Measurements from ENCODE around the gene PCDHAC1.

The PCDHAC1 gene

DNA sequence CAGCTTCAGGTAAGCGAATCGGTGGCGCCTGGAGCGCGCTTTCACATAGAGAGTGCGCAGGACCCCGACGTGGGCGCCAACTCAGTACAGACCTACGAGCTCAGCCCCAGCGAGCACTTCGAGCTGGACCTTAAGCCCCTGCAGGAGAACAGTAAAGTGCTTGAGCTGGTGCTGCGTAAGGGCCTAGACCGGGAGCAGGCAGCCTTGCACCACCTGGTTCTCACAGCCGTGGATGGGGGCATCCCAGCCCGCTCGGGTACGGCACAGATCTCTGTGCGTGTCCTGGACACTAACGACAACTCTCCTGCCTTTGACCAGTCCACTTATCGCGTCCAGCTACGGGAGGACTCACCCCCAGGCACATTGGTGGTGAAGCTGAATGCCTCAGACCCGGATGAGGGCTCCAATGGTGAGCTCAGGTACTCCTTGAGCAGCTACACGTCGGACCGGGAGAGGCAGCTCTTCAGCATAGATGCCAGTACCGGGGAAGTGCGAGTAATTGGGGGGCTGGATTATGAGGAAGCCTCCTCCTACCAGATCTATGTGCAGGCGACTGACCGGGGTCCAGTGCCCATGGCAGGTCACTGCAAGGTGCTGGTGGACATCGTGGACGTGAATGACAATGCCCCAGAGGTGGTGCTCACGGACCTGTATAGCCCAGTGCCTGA lies 41.3 kb downstream of the PCDHAC1 start:
- TF ChIP-seq, protein P1, sequence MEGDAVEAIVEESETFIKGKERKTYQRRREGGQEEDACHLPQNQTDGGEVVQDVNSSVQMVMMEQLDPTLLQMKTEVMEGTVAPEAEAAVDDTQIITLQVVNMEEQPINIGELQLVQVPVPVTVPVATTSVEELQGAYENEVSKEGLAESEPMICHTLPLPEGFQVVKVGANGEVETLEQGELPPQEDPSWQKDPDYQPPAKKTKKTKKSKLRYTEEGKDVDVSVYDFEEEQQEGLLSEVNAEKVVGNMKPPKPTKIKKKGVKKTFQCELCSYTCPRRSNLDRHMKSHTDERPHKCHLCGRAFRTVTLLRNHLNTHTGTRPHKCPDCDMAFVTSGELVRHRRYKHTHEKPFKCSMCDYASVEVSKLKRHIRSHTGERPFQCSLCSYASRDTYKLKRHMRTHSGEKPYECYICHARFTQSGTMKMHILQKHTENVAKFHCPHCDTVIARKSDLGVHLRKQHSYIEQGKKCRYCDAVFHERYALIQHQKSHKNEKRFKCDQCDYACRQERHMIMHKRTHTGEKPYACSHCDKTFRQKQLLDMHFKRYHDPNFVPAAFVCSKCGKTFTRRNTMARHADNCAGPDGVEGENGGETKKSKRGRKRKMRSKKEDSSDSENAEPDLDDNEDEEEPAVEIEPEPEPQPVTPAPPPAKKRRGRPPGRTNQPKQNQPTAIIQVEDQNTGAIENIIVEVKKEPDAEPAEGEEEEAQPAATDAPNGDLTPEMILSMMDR (IDR thresholded peaks at IDR 0.05; ENCODE audit: borderline replicate concordance, insufficient read depth, low read depth, low read length): no peak
- H3K4me3 ChIP-seq (ENCODE audit: low read depth, low read length): no peak overlapping the region

DNA sequence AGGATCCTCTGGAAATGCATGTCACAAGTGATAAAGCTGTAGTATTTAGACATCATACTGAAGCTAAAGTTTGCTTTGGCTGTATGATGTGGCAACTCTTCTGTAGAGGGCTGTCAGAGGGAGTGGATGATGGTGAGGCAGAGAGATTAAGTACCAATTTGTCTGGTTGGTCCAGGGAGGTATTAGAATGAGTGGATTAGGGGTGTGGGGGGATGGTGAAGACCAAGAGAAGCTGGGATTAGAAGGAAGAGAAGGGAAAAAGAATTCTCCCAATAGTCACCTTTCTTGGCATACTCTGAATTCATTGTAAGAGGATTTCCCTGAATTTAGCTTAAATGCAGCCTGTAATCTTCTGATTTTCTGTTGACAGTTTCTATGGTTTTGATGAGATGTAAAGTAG lies 43.8 kb downstream of the PCDHAC1 start:
- H3K4me3 ChIP-seq (ENCODE audit: low read depth, low read length): no peak overlapping the region
- TF ChIP-seq, protein P1 (IDR thresholded peaks at IDR 0.05; ENCODE audit: borderline replicate concordance, insufficient read depth, low read depth, low read length): no peak

DNA sequence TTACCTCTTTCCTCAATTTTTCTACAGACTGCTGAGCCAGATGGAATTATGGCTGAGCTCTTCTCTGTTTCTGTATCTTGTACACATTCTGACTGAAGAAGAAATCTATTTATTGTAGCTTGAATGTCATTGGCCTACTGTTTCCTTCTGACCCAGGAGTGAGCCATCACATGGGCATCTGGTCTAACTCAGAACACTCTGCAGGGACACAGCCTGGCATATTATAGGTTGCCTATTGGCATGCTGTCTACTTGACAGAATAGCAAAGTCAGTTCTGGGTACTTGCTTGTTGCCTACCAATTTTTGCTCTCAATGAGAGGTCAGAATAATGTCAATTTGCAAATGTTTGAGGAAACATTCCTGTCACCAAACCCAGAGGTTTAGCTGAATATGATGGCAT lies 47.5 kb downstream of the PCDHAC1 start:
- TF ChIP-seq, protein P1 (IDR thresholded peaks at IDR 0.05; ENCODE audit: borderline replicate concordance, insufficient read depth, low read depth, low read length): no peak
- no peak overlapping the region for H3K4me3 ChIP-seq (ENCODE audit: low read depth, low read length)

DNA sequence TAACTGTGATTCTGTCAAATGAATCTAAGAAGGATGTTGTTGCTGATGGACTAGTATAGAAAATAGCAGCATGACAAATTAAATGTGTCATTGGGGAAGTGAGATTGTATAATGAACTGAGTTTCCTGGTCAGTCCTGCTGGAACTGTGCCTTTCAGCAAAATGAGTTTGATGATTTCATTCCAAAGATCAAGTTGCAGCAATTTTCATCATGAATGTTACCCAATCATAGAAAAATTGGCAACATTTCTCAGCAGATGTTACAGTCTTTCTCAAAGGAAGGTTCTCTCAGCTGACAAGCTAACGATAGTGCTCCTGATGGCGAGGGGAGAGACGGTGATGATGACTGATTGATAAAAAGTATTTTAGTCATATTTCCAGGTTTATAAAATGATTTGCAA lies 50.9 kb downstream of the PCDHAC1 start:
- no peak overlapping the region for H3K4me3 ChIP-seq (ENCODE audit: low read depth, low read length)
- TF ChIP-seq, protein P1 (IDR thresholded peaks at IDR 0.05; ENCODE audit: borderline replicate concordance, insufficient read depth, low read depth, low read length): no peak

DNA sequence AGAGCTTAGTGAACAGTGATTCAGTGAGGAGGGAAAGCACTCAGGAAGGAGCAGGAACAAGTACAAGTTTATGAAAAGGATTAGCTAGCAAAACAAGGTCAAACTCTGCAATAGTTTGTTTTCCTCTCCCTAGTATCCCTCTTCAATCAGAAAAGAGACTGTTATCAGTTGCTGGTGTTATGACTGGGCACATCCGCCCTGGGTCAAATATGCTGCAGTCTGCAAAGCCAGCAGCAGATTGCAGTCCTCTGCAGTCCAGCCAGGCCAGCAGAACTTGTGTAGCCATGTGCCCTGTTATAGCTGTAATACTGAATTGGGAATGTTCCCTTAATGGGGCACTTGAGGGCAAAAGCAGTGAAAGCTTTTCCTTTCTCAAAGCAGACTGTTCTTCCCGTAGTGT lies 52.2 kb downstream of the PCDHAC1 start:
- no peak overlapping the region for H3K4me3 ChIP-seq (ENCODE audit: low read depth, low read length)
- TF ChIP-seq, protein P1 (IDR thresholded peaks at IDR 0.05; ENCODE audit: borderline replicate concordance, insufficient read depth, low read depth, low read length): no peak

DNA sequence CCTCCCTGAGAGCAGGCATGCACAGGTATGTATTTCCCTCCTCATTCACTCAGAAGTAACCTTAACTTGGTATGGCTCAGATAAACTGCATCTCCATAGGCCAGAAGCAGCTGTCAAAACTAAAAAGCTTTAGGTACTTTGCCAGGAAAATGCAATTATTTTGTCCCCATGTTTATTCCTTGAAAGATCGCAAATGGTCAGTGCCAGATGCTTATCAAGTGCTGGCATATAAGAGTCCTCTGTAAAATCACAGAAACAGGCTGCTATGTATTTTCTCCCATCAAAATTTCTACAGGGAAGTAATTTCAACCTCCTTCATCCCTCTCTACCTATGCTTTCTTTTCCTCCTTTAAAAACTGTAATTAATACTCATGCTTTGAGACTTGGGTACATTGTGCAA lies 52.9 kb downstream of the PCDHAC1 start:
- H3K4me3 ChIP-seq (ENCODE audit: low read depth, low read length): no peak overlapping the region
- TF ChIP-seq, protein P1 (IDR thresholded peaks at IDR 0.05; ENCODE audit: borderline replicate concordance, insufficient read depth, low read depth, low read length): no peak
